Choroid plexus epithelial cell (primary cell): ENCODE measurements around the gene SLC22A5.
A peak's percentile ranks its signal among the peaks of the same experiment; 100 is the strongest.

Source experiments
- DNase-seq: peaks from one replicate; pipeline ENCODE4 v3.0.0-alpha.2; 2010; ENCODE audit warnings: low read depth
- H3K4me3 ChIP-seq: 2 replicates; pipeline ENCODE4 v1.5.1; 2011; ENCODE audit warnings: low read depth, mild to moderate bottlenecking, control low read depth, low read length, moderate library complexity
- TF ChIP-seq, protein P1 (sequence below): conservative IDR thresholded peaks from 2 replicates; pipeline ENCODE4 v1.5.1; 2011; ENCODE audit warnings: low read depth, mild to moderate bottlenecking, control low read depth, inconsistent platforms, low read length, moderate library complexity

Gene SLC22A5

DNA sequence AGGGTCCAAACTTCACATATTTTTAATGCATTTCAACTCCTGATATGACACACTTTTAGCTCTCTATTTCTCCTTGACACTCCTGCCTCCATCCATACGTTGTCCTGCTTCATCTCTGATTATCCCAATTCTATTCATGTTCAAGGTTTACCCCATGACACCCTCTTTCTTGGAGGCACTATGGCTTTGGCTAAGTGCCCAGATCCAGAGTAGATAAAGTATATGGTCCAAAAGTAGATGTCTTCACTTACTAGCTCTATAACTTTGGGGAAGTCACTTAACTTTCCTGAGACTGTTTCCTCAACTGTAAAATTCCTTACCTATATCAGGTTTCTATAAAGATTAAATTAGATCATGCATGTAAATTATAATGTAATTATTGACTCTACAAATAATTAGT, 36.1 kb downstream of the SLC22A5 start:
- TF ChIP-seq, protein P1, sequence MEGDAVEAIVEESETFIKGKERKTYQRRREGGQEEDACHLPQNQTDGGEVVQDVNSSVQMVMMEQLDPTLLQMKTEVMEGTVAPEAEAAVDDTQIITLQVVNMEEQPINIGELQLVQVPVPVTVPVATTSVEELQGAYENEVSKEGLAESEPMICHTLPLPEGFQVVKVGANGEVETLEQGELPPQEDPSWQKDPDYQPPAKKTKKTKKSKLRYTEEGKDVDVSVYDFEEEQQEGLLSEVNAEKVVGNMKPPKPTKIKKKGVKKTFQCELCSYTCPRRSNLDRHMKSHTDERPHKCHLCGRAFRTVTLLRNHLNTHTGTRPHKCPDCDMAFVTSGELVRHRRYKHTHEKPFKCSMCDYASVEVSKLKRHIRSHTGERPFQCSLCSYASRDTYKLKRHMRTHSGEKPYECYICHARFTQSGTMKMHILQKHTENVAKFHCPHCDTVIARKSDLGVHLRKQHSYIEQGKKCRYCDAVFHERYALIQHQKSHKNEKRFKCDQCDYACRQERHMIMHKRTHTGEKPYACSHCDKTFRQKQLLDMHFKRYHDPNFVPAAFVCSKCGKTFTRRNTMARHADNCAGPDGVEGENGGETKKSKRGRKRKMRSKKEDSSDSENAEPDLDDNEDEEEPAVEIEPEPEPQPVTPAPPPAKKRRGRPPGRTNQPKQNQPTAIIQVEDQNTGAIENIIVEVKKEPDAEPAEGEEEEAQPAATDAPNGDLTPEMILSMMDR = no peak
- no peak overlapping the region for H3K4me3 ChIP-seq
- DNase-seq = no peak

DNA sequence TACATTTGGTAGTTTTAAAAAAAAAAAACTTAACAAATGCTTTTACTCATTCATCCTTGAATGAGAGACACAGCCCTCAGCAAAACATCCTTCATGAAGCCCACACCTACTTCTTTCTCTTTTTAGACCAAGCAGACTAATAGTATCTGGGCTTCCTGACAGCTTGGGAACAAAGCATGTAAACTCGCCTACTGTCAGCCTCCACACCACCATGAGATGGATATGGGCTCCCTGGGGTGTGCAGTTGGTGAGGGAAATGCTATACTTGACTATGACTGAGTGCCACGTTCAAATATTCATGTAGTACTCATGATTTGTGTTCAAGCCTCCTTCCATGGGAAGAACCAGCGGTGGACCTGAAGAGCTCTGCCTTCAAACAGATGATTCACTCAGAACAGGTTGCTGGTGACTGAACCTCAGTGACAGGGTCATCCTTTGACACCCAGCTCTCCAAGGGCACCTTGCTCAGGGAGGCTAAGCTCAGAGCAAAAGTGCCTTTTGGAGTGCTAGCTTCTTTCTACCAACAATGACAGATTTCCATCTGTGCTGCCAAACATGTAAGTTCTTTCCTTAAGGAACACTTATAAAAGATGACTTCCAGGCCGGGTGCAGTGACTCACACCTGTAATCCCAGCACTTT, 36.8 kb downstream of the SLC22A5 start:
- no peak for DNase-seq
- H3K4me3 ChIP-seq = no peak overlapping the region
- TF ChIP-seq, protein P1 = no peak

DNA sequence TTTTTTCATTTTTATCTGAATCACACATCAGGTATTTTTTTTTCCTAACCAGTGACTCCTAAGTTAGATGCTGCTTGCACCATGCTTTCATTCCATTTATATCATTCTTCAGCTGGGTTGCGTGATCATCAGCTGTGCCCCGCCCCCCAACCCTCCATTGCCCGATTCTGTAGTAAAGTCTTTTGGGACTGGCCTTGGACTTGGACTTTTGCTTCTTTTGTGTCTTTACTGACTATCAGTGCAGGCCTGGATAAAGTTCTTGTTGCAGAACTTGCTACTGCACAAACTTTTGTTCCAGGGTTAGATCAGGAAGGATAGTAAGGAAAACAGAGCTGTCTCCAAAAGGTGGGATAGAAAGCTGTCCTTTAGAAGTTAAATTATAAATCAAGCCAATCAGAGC, 38.5 kb downstream of the SLC22A5 start:
- no peak overlapping the region for H3K4me3 ChIP-seq
- no peak for DNase-seq
- TF ChIP-seq, protein P1 = no peak

DNA sequence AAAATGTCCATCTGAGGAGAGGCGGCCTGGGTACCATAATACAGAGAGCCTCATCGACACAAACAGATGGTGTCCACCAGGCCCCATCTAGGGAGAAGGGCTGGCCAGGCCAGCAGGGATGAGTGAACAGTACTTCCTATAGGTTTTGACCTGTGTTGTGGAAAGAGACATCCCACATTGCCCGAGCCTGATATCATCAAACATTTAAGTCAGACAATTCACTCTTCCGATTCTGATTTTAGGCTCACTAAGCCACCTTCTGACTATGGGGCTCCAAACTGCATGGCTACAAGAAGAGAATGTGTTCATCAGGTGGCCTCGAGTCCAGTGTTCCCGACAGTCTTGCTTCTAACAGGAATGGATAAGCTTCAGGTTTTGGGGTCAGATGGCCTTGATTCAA, 38.9 kb downstream of the SLC22A5 start:
- no peak overlapping the region for H3K4me3 ChIP-seq
- DNase-seq = no peak
- TF ChIP-seq, protein P1 = no peak

DNA sequence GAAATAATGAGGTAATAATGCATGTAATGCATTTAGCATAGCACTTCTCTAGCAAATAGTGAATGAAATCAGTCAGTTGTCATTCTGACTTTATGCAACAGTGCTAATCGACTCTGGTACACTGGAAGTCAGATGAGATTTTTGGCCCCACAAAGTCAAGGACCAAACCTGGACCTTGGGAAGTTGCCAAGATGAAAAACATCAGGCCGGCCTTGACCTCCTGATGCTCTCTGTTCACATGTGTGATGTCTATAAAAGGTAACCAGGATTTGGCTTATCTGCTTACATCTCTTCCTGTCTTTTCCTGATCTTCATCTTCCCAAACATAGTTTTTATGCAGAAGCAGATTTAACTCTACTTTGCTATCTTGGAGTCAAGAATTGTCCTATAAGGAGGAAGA, 39.5 kb downstream of the SLC22A5 start:
- no peak overlapping the region for H3K4me3 ChIP-seq
- TF ChIP-seq, protein P1 = no peak
- no peak for DNase-seq

DNA sequence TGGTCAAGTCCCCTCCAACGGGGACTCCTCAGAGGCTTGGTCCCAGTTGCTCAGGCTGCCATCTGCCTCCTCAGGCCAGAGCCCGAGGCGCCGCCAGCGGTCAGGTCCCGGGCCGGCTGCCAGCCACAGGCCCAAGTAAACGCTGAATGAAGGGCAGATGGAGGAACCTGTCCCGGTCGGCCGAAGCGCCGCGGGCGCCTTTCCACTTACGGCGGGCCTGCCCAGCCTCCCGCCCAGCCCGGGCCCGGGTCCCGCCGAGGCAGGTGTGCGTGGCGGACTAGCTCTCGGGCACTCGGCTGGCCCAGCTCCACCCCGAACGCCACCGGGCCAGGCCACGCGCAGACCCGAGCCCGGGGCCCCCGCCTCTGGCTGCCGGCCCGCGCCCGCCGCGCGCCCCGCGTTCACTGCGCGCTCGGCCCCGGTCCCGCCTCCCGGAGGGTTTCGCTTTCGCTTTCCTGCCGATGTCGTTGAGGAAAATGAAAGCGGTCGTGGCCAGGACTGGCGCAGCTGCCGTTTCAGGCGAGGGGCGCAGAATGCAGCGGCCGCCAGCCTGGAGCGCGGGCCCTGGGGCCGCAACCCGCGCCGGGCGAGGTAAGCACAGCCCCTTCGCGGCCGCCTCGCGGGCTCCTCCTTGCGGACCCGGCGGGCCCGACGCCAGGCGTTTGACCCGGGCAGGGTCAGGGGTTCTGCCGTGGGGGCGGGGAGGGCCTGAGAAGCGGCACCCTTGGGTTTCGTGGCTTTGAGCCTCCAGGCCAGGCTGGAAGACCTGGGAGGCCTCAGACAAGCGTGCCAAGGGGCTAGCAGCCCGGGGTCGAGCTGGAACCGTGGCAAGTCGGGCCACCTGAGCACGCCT, 41.2 kb downstream of the SLC22A5 start:
- peak overlapping the region; percentile 69 for H3K4me3 ChIP-seq
- TF ChIP-seq, protein P1 = peak; percentile 54
- DNase-seq = peak; percentile 79
